ENCODE data around the gene CBLN3. TPM values are rescaled to one million over a fixed set of nuclear protein-coding genes. Genes with fewer than 3 reads are reported as not detected.

Gene CBLN3
- total and polyA plus RNA-seq, 11 donors = 0.38 to 4.9 (median 0.80) TPM

DNA sequence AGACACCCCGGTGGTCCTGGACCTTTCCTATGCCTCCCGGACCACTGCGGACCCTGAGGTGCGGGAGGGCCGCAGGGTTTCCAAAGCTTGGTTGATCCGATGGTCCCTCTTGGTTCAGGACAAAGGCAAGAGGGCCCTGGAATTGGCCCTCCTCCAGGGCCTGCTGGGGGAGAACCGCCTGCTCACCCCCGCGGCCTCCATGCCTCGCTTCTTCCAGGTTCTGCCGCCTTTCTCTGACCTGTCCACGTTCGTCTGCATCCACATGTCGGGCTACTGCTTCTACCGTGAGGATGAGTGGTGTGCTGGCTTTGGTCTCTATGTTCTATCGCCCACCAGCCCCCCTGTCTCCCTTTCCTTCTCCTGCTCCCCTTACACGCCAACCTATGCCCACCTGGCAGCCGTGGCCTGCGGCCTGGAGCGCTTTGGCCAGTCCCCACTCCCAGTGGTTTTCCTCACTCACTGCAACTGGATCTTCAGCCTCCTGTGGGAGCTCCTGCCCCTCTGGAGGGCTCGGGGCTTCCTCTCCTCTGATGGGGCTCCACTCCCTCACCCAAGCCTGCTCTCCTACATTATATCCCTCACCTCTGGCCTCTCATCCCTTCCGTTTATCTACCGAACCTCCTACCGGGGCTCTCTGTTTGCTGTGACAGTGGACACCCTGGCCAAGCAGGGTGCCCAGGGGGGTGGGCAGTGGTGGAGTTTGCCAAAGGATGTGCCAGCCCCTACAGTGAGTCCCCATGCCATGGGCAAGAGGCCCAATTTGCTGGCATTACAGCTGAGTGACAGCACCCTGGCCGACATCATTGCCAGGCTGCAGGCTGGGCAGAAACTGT lies 13.8 kb downstream of the CBLN3 start:
- DNase-seq = no peak
- Histone ChIP-seq H3K9me3 (no peaks in the 10 kb centered on the region), H3K4me3 (no peak overlapping the region), H3K27ac (no peak overlapping the region), H3K36me3 (peaks cover 0 to 50% (median 28%) of the 10 kb centered on the region in 9 donors), H3K27me3 (no peaks in the 10 kb centered on the region), H3K4me1 (peaks cover 0 to 15% (median 1%) of the 10 kb centered on the region in 12 donors)
- TF ChIP-seq, protein P1, sequence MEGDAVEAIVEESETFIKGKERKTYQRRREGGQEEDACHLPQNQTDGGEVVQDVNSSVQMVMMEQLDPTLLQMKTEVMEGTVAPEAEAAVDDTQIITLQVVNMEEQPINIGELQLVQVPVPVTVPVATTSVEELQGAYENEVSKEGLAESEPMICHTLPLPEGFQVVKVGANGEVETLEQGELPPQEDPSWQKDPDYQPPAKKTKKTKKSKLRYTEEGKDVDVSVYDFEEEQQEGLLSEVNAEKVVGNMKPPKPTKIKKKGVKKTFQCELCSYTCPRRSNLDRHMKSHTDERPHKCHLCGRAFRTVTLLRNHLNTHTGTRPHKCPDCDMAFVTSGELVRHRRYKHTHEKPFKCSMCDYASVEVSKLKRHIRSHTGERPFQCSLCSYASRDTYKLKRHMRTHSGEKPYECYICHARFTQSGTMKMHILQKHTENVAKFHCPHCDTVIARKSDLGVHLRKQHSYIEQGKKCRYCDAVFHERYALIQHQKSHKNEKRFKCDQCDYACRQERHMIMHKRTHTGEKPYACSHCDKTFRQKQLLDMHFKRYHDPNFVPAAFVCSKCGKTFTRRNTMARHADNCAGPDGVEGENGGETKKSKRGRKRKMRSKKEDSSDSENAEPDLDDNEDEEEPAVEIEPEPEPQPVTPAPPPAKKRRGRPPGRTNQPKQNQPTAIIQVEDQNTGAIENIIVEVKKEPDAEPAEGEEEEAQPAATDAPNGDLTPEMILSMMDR (IDR thresholded peaks at IDR 0.05) = no peak
- no peak for TF ChIP-seq POLR2A (IDR thresholded peaks at IDR 0.05)
- intact Hi-C loops (cut with DNase I) = no loop called here
- WGBS, 4 donors = 86 to 91% (median 89%) methylated on average over 25 of the region's 25 CpGs
- no peak for ATAC-seq

DNA sequence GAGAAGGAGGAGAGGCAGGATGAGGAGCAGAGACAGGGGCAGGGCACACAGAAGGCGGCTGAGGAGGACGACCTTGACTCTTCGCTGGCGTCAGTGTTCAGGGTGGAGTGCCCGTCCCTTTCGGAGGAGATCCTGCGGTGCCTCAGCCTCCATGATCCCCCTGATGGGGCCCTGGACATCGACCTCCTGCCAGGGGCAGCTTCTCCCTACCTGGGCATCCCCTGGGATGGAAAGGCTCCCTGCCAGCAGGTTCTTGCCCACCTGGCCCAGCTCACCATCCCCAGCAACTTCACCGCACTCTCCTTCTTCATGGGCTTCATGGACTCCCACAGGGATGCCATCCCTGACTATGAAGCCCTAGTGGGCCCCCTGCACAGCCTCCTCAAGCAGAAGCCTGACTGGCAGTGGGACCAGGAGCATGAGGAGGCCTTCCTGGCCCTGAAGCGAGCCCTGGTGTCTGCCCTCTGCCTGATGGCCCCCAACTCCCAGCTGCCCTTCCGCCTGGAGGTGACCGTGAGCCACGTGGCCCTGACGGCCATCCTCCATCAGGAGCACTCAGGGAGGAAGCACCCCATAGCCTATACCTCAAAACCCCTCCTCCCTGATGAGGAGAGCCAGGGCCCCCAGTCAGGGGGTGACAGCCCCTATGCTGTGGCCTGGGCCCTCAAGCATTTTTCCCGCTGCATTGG lies 14.6 kb downstream of the CBLN3 start:
- Histone ChIP-seq H3K27ac (no peak overlapping the region), H3K27me3 (no peaks in the 10 kb centered on the region), H3K4me1 (peaks cover 0 to 15% (median 1%) of the 10 kb centered on the region in 12 donors), H3K36me3 (peaks cover 0 to 58% (median 33%) of the 10 kb centered on the region in 9 donors), H3K4me3 (no peak overlapping the region), H3K9me3 (no peaks in the 10 kb centered on the region)
- intact Hi-C loops (cut with DNase I) = loop anchor here in 3 of 10 donors (5.0 kb wide), 2 partner anchors 48 to 83 kb away; partner anchors contain the start of gene NFATC4 (in 2 of the 3)
- no peak for ATAC-seq
- WGBS, 4 donors = 89 to 95% (median 92%) methylated on average over 11 to 15 of the region's 15 CpGs
- no peak for TF ChIP-seq POLR2A (IDR thresholded peaks at IDR 0.05)
- TF ChIP-seq, protein P1 (IDR thresholded peaks at IDR 0.05) = no peak
- DNase-seq = no peak

DNA sequence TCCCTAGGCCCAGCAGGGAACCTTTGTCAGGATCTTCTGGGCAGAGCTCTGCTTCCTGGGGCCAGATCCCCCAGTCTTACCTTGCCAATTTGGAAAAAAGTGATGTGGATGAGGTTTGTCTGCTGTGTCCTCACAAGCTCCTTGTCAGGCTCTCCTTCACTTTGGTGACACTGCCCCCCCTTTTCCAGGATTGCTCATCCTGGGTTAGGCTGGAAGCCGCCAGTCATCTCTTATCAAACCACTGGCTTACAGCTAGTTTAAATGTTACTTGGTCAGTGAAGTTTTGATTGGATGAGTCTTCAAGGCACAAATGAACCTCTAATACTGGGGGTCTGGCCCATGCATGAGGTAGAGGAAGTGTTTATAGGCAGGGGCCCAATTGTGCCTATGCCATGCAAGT lies 15.4 kb downstream of the CBLN3 start:
- Histone ChIP-seq H3K4me1 (peaks cover 0 to 13% (median 1%) of the 10 kb centered on the region in 12 donors), H3K27ac (no peak overlapping the region), H3K27me3 (no peaks in the 10 kb centered on the region), H3K9me3 (no peaks in the 10 kb centered on the region), H3K36me3 (peaks cover 0 to 66% (median 40%) of the 10 kb centered on the region in 9 donors), H3K4me3 (no peak overlapping the region)
- TF ChIP-seq POLR2A (IDR thresholded peaks at IDR 0.05) = no peak
- TF ChIP-seq, protein P1 (IDR thresholded peaks at IDR 0.05) = no peak
- 97 to 100% (median 99%) methylated on average over 1 of the region's 1 CpG for WGBS, 4 donors
- intact Hi-C loops (cut with DNase I) = loop anchor here in 3 of 10 donors (5.0 kb wide), 2 partner anchors 47 to 82 kb away; partner anchors contain the start of gene NFATC4 (in 2 of the 3)
- DNase-seq = no peak
- no peak for ATAC-seq
